Nephron (organoid): Measurements from ENCODE around the gene ZNF253.
A peak's percentile ranks its signal among the peaks of the same experiment; 100 is the strongest.
"Not testable (repeated sequence)": the region's sequence is repeated elsewhere in the genome, so short reads cannot be mapped to it uniquely, and the experiment has no call there.

Source experiments
- H3K27ac Mint-ChIP-seq, 3 experiments: 2 replicates each; pipeline ENCODE4 v1.8.0; 2020; ENCODE audit warnings: mixed read lengths in 3 of 3, mild to moderate bottlenecking in 2 of 3, moderate library complexity in 1 of 3
- H3K27me3 Mint-ChIP-seq: 2 replicates; pipeline ENCODE4 v1.8.0; 2021; ENCODE audit warnings: low read depth, mild to moderate bottlenecking, moderate library complexity, mixed read lengths
- H3K36me3 Mint-ChIP-seq: 2 replicates; pipeline ENCODE4 v1.8.0; 2020; ENCODE audit warnings: low read depth, mixed read lengths
- H3K4me1 Mint-ChIP-seq: 2 replicates; pipeline ENCODE4 v1.8.0; 2020; ENCODE audit warnings: mixed read lengths
- H3K4me3 Mint-ChIP-seq, 3 experiments: 2 replicates each; pipeline ENCODE4 v1.8.0; 2020; ENCODE audit warnings: mild to moderate bottlenecking in 3 of 3, mixed read lengths in 3 of 3, moderate library complexity in 2 of 3
- H3K9me3 Mint-ChIP-seq: 2 replicates; pipeline ENCODE4 v1.8.0; 2020; ENCODE audit warnings: mixed read lengths
- TF ChIP-seq, protein P1 (sequence below), 3 experiments: fragments of 200-600 bp; sonication (generic); IDR thresholded peaks; one replicate each; pipeline ENCODE4 v1.5.0; 2021; ENCODE audit warnings: antibody characterized with exemption in 3 of 3; ENCODE audit not compliant: unreplicated experiment in 3 of 3

Gene ZNF253

DNA sequence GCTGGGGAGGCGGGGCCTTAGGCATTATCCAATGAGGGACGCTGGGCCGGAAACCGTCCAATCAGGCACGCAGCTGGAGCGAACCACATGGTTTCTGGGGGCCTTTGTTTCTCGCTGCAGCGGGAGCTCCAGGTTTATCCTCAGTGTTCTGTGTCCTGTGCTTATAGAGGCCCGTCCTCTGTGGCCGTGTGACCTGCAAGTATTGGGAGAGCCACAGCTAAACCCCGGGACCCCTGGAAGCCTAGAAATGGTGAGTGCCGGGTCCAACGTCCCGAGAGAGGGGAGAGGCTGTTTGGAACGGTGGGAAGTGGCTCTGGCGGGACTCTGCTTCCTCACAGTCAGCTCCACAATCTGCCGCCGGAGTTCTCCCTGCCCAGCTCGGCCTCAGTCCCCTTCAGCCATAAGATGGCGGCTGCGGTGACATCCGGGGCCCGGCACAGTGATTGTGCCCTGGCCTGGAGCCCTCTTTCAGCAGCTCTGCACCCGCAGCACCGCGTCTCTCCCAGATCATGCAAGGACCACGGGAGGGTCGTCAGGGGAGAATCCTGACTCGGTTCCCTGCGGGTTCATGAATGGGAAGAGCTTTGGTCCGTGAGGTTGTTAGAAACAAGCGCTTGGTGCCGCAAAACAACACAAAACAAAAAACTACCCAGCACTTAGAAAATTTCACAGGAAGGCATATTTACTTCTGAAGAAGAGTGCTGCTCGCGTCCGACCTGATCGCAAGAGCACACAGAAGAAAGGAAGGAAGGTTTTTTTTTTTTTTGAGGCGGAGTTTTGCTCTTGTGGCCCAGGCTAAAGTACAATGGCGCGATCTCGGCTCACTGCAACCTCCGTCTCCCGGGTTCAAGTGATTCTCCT is at the start of gene ZNF253:
Gene ZNF253, plus strand, starts transcription at position 133 of the 861 bp plus-strand sequence. Its CDS starts 115 bp downstream, at position 248.
- Mint-ChIP-seq H3K9me3 (peaks cover 55% of the 10 kb centered on the region), H3K27me3 (no peaks in the 10 kb centered on the region), H3K27ac (peak within 1 kb of the TSS; percentile 100), H3K36me3 (peaks cover 65% of the 10 kb centered on the region), H3K4me3 (peak within 1 kb of the TSS; percentile 99 to 100 (median 100)), H3K4me1 (no peaks in the 10 kb centered on the region)
- TF ChIP-seq, protein P1, sequence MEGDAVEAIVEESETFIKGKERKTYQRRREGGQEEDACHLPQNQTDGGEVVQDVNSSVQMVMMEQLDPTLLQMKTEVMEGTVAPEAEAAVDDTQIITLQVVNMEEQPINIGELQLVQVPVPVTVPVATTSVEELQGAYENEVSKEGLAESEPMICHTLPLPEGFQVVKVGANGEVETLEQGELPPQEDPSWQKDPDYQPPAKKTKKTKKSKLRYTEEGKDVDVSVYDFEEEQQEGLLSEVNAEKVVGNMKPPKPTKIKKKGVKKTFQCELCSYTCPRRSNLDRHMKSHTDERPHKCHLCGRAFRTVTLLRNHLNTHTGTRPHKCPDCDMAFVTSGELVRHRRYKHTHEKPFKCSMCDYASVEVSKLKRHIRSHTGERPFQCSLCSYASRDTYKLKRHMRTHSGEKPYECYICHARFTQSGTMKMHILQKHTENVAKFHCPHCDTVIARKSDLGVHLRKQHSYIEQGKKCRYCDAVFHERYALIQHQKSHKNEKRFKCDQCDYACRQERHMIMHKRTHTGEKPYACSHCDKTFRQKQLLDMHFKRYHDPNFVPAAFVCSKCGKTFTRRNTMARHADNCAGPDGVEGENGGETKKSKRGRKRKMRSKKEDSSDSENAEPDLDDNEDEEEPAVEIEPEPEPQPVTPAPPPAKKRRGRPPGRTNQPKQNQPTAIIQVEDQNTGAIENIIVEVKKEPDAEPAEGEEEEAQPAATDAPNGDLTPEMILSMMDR (IDR thresholded peaks at IDR 0.05; ENCODE audit: unreplicated experiment in 3 of 3) = no peak

DNA sequence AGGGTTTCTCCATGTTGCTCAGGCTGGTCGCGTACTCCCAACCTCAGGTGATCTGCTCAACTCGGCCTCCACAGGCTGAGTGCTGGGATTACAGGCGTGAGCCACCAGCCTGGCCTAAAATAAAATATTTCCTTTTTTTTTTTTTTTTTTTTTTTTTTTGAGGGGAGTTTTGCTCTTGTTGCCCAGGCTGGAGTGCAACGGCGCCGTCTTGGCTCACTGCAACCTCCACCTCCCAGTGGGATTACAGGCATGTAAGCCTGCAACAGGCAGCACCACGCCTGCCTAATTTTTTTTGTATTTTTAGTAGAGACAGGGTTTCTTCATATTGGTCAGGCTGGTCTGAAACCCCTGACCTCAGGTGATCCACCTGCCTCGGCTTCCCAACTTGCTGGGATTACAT is 49.0 kb upstream of the ZNF253 start:
- H3K9me3 Mint-ChIP-seq = peaks cover 70% of the 10 kb centered on the region
- TF ChIP-seq, protein P1 (IDR thresholded peaks at IDR 0.05; ENCODE audit: unreplicated experiment in 3 of 3) = no peak
- H3K4me3 Mint-ChIP-seq = no peak overlapping the region
- H3K27me3 Mint-ChIP-seq = no peaks in the 10 kb centered on the region
- H3K4me1 Mint-ChIP-seq = no peaks in the 10 kb centered on the region
- peaks cover 94% of the 10 kb centered on the region for H3K36me3 Mint-ChIP-seq
- no peak overlapping the region for H3K27ac Mint-ChIP-seq

DNA sequence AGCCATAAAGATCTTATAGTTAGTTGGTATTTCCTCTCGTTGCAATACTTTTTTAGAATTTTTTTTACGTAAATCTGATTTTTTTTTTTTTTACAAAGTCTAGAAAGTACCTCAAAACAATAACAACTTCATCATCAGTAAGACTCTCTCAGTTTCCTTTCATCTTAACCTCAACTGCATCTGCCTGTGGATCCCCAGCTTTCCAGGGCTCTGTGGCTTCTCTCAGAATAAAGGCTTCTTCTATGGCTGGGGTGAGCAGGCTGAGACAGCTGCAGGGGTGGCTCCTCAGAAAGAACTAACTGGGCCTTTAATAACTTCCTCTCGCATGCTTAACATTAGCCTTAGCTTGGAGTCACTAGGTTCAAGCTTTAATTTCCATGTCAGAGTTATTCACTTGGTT is 48.3 kb upstream of the ZNF253 start:
- H3K27me3 Mint-ChIP-seq = no peaks in the 10 kb centered on the region
- peaks cover 91% of the 10 kb centered on the region for H3K36me3 Mint-ChIP-seq
- no peak overlapping the region for H3K27ac Mint-ChIP-seq
- H3K9me3 Mint-ChIP-seq = peaks cover 70% of the 10 kb centered on the region
- no peaks in the 10 kb centered on the region for H3K4me1 Mint-ChIP-seq
- H3K4me3 Mint-ChIP-seq = no peak overlapping the region
- TF ChIP-seq, protein P1 (IDR thresholded peaks at IDR 0.05; ENCODE audit: unreplicated experiment in 3 of 3) = no peak

DNA sequence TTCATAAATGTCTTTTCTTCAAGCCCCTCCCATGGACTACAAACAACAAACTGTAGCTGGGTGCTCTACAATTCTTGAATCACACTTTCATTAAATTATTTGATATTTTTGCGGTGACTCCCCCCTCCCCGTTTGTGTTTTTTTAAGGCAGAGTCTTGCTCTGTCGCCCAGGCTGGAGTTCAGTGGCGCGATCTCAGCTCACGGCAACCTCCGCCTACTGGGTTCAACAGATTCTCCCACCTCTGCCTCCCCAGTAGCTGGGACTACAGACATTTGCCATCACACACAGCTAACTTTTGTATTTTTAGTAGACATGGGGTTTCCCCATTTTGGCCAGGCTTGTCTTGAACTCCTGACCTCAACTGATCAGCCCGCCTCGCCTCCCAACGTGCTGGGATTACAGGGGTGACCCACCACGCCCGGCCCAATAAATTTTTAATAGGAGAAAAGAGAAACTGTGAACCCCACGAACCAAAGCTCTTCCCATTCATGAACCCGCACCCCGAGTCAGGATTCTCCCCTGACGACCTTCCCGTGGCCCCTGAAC is 44.8 kb upstream of the ZNF253 start:
- TF ChIP-seq, protein P1 (IDR thresholded peaks at IDR 0.05; ENCODE audit: unreplicated experiment in 3 of 3) = no peak
- peaks cover 77% of the 10 kb centered on the region for H3K36me3 Mint-ChIP-seq
- peak overlapping the region; percentile 92 to 96 (median 94) for H3K4me3 Mint-ChIP-seq
- H3K4me1 Mint-ChIP-seq = no peaks in the 10 kb centered on the region
- H3K27me3 Mint-ChIP-seq = no peaks in the 10 kb centered on the region
- peaks cover 71% of the 10 kb centered on the region for H3K9me3 Mint-ChIP-seq
- H3K27ac Mint-ChIP-seq = peak overlapping the region; percentile 89 to 97 (median 96)

DNA sequence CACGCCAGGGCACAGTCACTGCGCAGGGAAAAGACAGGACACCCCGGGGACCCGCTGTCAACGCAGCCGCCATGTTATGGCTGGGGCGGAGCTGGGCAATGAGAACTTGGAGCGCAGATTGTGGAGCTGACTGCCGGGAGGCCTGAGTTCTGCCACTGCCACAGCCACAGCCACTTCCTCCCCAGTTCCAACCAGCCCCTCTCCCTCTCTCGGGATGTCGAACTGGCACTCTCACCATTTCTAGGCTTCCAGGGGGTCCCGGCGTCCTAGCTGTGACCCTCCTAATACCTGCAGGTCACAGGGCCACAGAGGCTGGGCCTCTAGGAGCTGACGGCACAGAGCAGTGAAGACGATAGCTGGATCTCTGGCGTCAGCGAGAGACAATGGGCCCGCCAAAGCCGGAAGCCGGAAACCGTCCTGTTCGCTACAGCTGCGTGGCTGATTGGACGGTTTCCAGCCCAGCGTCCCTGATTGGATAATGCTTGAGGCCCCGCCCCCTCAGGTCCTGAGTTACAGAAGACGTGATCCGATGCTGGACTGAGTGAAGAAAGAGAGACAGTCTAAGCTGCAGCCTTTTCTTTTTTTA is 44.2 kb upstream of the ZNF253 start, which contains the start of gene ZNF506:
Gene ZNF506, minus strand, starts transcription at position 385 of the 586 bp plus-strand sequence. Its CDS starts 147 bp downstream, at position 238.
- peaks cover 74% of the 10 kb centered on the region for H3K9me3 Mint-ChIP-seq
- peak within 1 kb of the TSS; percentile 92 to 96 (median 94) for H3K4me3 Mint-ChIP-seq
- TF ChIP-seq, protein P1 (IDR thresholded peaks at IDR 0.05; ENCODE audit: unreplicated experiment in 3 of 3) = no peak
- H3K27me3 Mint-ChIP-seq = no peaks in the 10 kb centered on the region
- H3K27ac Mint-ChIP-seq = peak within 1 kb of the TSS; percentile 89 to 97 (median 96)
- H3K36me3 Mint-ChIP-seq = peaks cover 74% of the 10 kb centered on the region
- H3K4me1 Mint-ChIP-seq = no peaks in the 10 kb centered on the region

DNA sequence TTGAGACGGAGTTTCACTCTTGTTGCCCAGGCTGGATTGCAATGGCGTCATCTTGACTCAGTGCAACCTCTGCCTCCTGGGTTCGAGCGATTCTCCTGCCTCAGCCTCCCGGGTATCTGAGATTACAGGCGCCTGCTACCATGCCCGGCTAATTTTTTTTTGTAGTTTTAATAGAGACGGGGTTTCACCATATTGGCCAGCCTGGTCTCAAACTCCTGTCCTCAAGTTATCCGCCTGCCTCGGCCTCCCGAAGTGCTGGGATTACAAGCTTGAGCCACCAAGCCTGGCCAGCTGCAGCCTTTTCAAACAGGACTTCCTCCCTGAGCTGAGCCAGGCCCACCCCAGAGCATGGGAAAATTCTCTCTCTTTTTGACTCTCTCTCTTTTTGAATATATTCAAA is 43.7 kb upstream of the ZNF253 start:
- not testable (repeated sequence) for H3K27me3 Mint-ChIP-seq, H3K4me1 Mint-ChIP-seq
- peak overlapping the region in 1 of 3 experiments; percentile 97 for H3K27ac Mint-ChIP-seq

More for the DNA sequence above, 43.7 kb upstream of the ZNF253 start:
- H3K4me3 Mint-ChIP-seq = peak overlapping the region; percentile 73 to 94 (median 92)
- H3K9me3 Mint-ChIP-seq = peaks cover 77% of the 10 kb centered on the region
- peaks cover 72% of the 10 kb centered on the region for H3K36me3 Mint-ChIP-seq
